Effector CD4-positive, alpha-beta T cell (primary cell): ENCODE results near the gene ZG16.
"Not testable (repeated sequence)": the region's sequence is repeated elsewhere in the genome, so short reads cannot be mapped to it uniquely, and the experiment has no call there.

ENCODE experiments used
- DNase-seq: peaks from one replicate; pipeline ENCODE4 v3.0.0-alpha.2; 2020

Gene ZG16

GRCh38 chr16:29753516-29753915 lies 24.5 kb upstream of the ZG16 start:
- no peak for DNase-seq

GRCh38 chr16:29756654-29757053 lies 21.4 kb upstream of the ZG16 start:
- DNase-seq, result no peak

- not testable (repeated sequence) for DNase-seq
These were observed 21.0 kb upstream of the ZG16 start for GRCh38 chr16:29757086-29757485.

GRCh38 chr16:29757950-29758466 lies 20.0 kb upstream of the ZG16 start:
- no peak for DNase-seq

- no peak for DNase-seq
These were observed 17.3 kb upstream of the ZG16 start for GRCh38 chr16:29760567-29761279.

- not testable (repeated sequence) for DNase-seq
These were observed 16.8 kb upstream of the ZG16 start for GRCh38 chr16:29761280-29761651.

GRCh38 chr16:29761882-29762281 lies 16.2 kb upstream of the ZG16 start:
- DNase-seq, result no peak

- DNase-seq, result no peak
These were observed 14.7 kb upstream of the ZG16 start for GRCh38 chr16:29763326-29763725.

- DNase-seq, result no peak
These were observed 12.7 kb upstream of the ZG16 start for GRCh38 chr16:29765167-29766032.

- DNase-seq, result no peak
These were observed 11.5 kb upstream of the ZG16 start for GRCh38 chr16:29766571-29766970.

GRCh38 chr16:29767062-29767461 lies 11.0 kb upstream of the ZG16 start:
- no peak for DNase-seq

- DNase-seq, result no peak
These were observed 8.5 kb upstream of the ZG16 start for GRCh38 chr16:29769507-29769906.

GRCh38 chr16:29770250-29770929 lies 7.7 kb upstream of the ZG16 start:
- DNase-seq, result no peak

- not testable (repeated sequence) for DNase-seq
These were observed 5.7 kb upstream of the ZG16 start for GRCh38 chr16:29772330-29772729.

GRCh38 chr16:29774730-29775129 lies 3.3 kb upstream of the ZG16 start:
- no peak for DNase-seq

- no peak for DNase-seq
These were observed 2.2 kb upstream of the ZG16 start for GRCh38 chr16:29775742-29776408.

- DNase-seq, result no peak
These were observed 1.4 kb downstream of the ZG16 start for GRCh38 chr16:29779474-29779873.

GRCh38 chr16:29783094-29783953 lies 5.3 kb downstream of the ZG16 start:
- DNase-seq, result not testable (repeated sequence)

GRCh38 chr16:29784157-29784556 lies 6.1 kb downstream of the ZG16 start:
- DNase-seq, result no peak

GRCh38 chr16:29784901-29785500 lies 6.9 kb downstream of the ZG16 start:
- DNase-seq, result peak; percentile 58

- not testable (repeated sequence) for DNase-seq
These were observed 9.1 kb downstream of the ZG16 start for GRCh38 chr16:29787155-29787554.
